Tibial nerve (tissue), 4 donors: Measurements from ENCODE around the gene TOMM70.

Experiments used
- CTCF ChIP-seq, 5 experiments: fragments of 200-600 bp in 3 of 5; fragments of 450-650 bp in 2 of 5; sonication (generic) in 3 of 5; IDR thresholded peaks; one replicate each; pipeline ENCODE4 v1.5.1; 2016 to 2019; ENCODE audit warnings: antibody characterized with exemption in 5 of 5, mild to moderate bottlenecking in 3 of 5, moderate library complexity in 2 of 5
- EP300 ChIP-seq, 2 donors: sonication (generic); formaldehyde crosslinking; IDR thresholded peaks; one replicate each; pipeline ENCODE4 v1.6.1; 2017; ENCODE audit warnings: antibody characterized with exemption in 2 of 2, mild to moderate bottlenecking in 1 of 2
- POLR2A ChIP-seq, 2 donors: fragments of 450-650 bp; IDR thresholded peaks; one replicate each; pipeline ENCODE4 v1.6.1; 2017; ENCODE audit warnings: antibody characterized with exemption in 2 of 2, mild to moderate bottlenecking in 2 of 2, moderate library complexity in 2 of 2

- TF ChIP-seq CTCF (IDR thresholded peaks at IDR 0.05) (no peak), POLR2A (IDR thresholded peaks at IDR 0.05) (no peak), EP300 (IDR thresholded peaks at IDR 0.05) (no peak)
These were observed 16.0 kb upstream of the TOMM70 start for GRCh38 chr3:100416863-100417262.
